HepG2 (cell line): Measurements from ENCODE around the gene ZFPL1. TPM values are rescaled to one million over a fixed set of nuclear protein-coding genes. Genes with fewer than 3 reads are reported as not detected.
A peak's percentile ranks its signal among the peaks of the same experiment; 100 is the strongest.

Source experiments
- ATAC-seq: fragments of 200-7000 bp; cut with Tn5 transposase; 3 replicates; pipeline ENCODE4 v1.9.1; 2020; ENCODE audit warnings: mild to moderate bottlenecking, moderate library complexity
- BruUV-seq: library from RNA; stranded (reverse); fragments of 400-500 nt; replicated peaks from 2 replicates; lab custom pipeline; 2021; lab: Mats Ljungman, UMichigan
- CTCF ChIA-PET: fragments of 300-600 bp; formaldehyde crosslinking; extraction: SDS; loops from one replicate; lab custom pipeline; 2021; ENCODE audit warnings: low total read pairs, inconsistent platforms, low intra/inter-chr PET ratio; lab: Yijun Ruan, JAX
- POLR2A ChIA-PET: fragments of 350-600 bp; sonication (Branson Sonifier 250); formaldehyde crosslinking; loops from one replicate; lab custom pipeline; 2020; ENCODE audit warnings: antibody characterized with exemption, inconsistent platforms; lab: Yijun Ruan, JAX
- DNase-seq: peaks from one replicate; pipeline ENCODE4 v3.0.0-alpha.2; 2015; ENCODE audit warnings: low spot score
- FAIRE-seq: peaks from 3 replicates; lab custom pipeline; 2011; peaks lifted over from hg19 to GRCh38; lab: Jason Lieb, UNC
- H2AFZ ChIP-seq: one replicate; pipeline ENCODE4 v1.6.1; 2011; ENCODE audit warnings: low read length, inconsistent platforms
- H3K27ac ChIP-seq: fragments of 300-600 bp; 3 replicates; pipeline ENCODE4 v1.8.0; 2011; ENCODE audit warnings: mixed run types, mild to moderate bottlenecking, mixed read lengths, low read length, inconsistent platforms; ENCODE audit not compliant: insufficient read depth; ENCODE audit errors: extremely low read length
- H3K27me3 ChIP-seq, 2 experiments: fragments of 200-600 bp in 1 of 2; 2 replicates in 1 of 2; 3 replicates in 1 of 2; pipeline versions ENCODE4 v1.6.0 to v1.8.0; 2011; ENCODE audit warnings: low read length in 2 of 2, mild to moderate bottlenecking in 2 of 2, moderate library complexity in 2 of 2, inconsistent platforms in 1 of 2; ENCODE audit not compliant: insufficient read depth in 2 of 2, control insufficient read depth in 1 of 2
- H3K36me3 ChIP-seq, 2 experiments: fragments of 200-600 bp in 1 of 2; replicated peaks in 1 of 2; 2 replicates in 1 of 2; 3 replicates in 1 of 2; pipeline versions ENCODE4 v1.5.1 to v1.8.0; 2011; ENCODE audit warnings: low read length in 2 of 2, inconsistent platforms in 1 of 2; ENCODE audit not compliant: insufficient read depth in 2 of 2, control insufficient read depth in 1 of 2
- H3K4me1 ChIP-seq: 2 replicates; pipeline ENCODE4 v1.5.1; 2012; ENCODE audit warnings: low read length, inconsistent platforms; ENCODE audit not compliant: insufficient read depth
- H3K4me2 ChIP-seq: 2 replicates; pipeline ENCODE4 v1.6.0; 2011; ENCODE audit warnings: low read depth, low read length, inconsistent platforms
- H3K4me3 ChIP-seq, 3 experiments: fragments of 200-600 bp in 1 of 3; sonication (generic), shearing (Covaris generic) in 1 of 3; replicated peaks in 1 of 3; 2 replicates each; pipeline ENCODE4 v1.5.1; 2011 to 2016; ENCODE audit warnings: low read length in 3 of 3, inconsistent platforms in 2 of 3, low read depth in 2 of 3, mild to moderate bottlenecking in 2 of 3, control low read depth in 1 of 3, mixed read lengths in 1 of 3; ENCODE audit not compliant: insufficient read depth in 1 of 3
- H3K79me2 ChIP-seq: one replicate; pipeline ENCODE4 v1.6.1; 2011; ENCODE audit warnings: low read length, inconsistent platforms; ENCODE audit not compliant: insufficient read depth
- H3K9ac ChIP-seq: 2 replicates; pipeline ENCODE4 v1.6.0; 2011; ENCODE audit warnings: mild to moderate bottlenecking, low read depth, low read length, inconsistent platforms; ENCODE audit not compliant: insufficient read depth
- H3K9me3 ChIP-seq: 2 replicates; pipeline ENCODE4 v1.5.1; 2012; ENCODE audit warnings: mild to moderate bottlenecking, low read length
- H4K20me1 ChIP-seq: 2 replicates; pipeline ENCODE4 v1.6.0; 2011; ENCODE audit warnings: inconsistent platforms, mild to moderate bottlenecking, low read length, moderate library complexity; ENCODE audit not compliant: insufficient read depth
- POLR2A ChIP-seq, 2 experiments: IDR thresholded peaks; 2 replicates each; pipeline ENCODE4 v1.6.1; 2011; ENCODE audit warnings: low read depth in 2 of 2, low read length in 2 of 2, mild to moderate bottlenecking in 1 of 2, moderate library complexity in 1 of 2; ENCODE audit not compliant: insufficient read depth in 1 of 2
- POLR2AphosphoS2 ChIP-seq: IDR thresholded peaks from 2 replicates; pipeline ENCODE4 v1.6.1; 2011; ENCODE audit warnings: low read depth, low read length, improper control_type of control experiment
- RBFOX2 ChIP-seq: fragments of 200-400 bp; formaldehyde crosslinking; IDR thresholded peaks from 2 replicates; pipeline ENCODE4 v1.6.1; 2017; ENCODE audit warnings: low read depth, mild to moderate bottlenecking, low read length
- WGBS: methylation state at CpG from one replicate; pipeline ENCODE4 v1.1.6; 2017; ENCODE audit warnings: low lambda C conversion rate; 5-methylcytosine and 5-hydroxymethylcytosine counted together
- in situ Hi-C: cut with HindIII; loops from 2 replicates; pipeline ENCODE4 v1.10.0; 2017; ENCODE audit warnings: low pct_unique_long_range_greater_than_20kb; ENCODE audit not compliant: extremely low pct_ligation_motif_present
- intact Hi-C: fragments of 100-400 bp; cut with micrococcal nuclease; formaldehyde crosslinking; loops from one replicate; pipeline ENCODE4 v1.10.0; 2022; ENCODE audit not compliant: unreplicated experiment
- polyA plus RNA-seq, 8 experiments: library from polyadenylated mRNA; depleted of rRNA in 3 of 8; stranded (reverse) in 7 of 8; unstranded in 1 of 8; fragments of >200 nt; fragmentation: Illumina TruSeq in 4 of 8; extraction: Trizol in 4 of 8; gene quantifications; 2 replicates each; pipeline versions ENCODE4 v1.2.1 to v1.2.3, GENCODE V29; 2011 to 2016; ENCODE audit warnings: low read depth in 4 of 8, missing spikeins in 1 of 8, mixed read lengths in 1 of 8; ENCODE audit not compliant: insufficient read depth in 1 of 8
- total RNA-seq, 5 experiments: library from RNA; depleted of rRNA; stranded (reverse); fragments of >200 nt; fragmentation: Illumina TruSeq; extraction: Trizol; gene quantifications; 2 replicates each; pipeline ENCODE4 v1.2.3, GENCODE V29; 2016; ENCODE audit warnings: low read depth in 1 of 5
- TF ChIP-seq, protein P1 (sequence below): sonication (generic); formaldehyde crosslinking; IDR thresholded peaks from 2 replicates; pipeline ENCODE4 v1.8.1; 2023; ENCODE audit warnings: mild to moderate bottlenecking, missing genetic modification reagents
- TF ChIP-seq, protein P2 (sequence below): fragments of 450-650 bp; IDR thresholded peaks from 2 replicates; pipeline ENCODE4 v1.6.1; 2016
- TF ChIP-seq, protein P3 (sequence below): sonication (generic); formaldehyde crosslinking; IDR thresholded peaks from 2 replicates; pipeline ENCODE4 v1.4.0; 2020; ENCODE audit warnings: mild to moderate bottlenecking, missing genetic modification reagents

Gene ZFPL1
- total and polyA plus RNA-seq, 2 of the 13 experiments (the other 11 are each of a cell fraction or from before 2014, with no cell fraction given) = 32.2 to 56.0 TPM

DNA sequence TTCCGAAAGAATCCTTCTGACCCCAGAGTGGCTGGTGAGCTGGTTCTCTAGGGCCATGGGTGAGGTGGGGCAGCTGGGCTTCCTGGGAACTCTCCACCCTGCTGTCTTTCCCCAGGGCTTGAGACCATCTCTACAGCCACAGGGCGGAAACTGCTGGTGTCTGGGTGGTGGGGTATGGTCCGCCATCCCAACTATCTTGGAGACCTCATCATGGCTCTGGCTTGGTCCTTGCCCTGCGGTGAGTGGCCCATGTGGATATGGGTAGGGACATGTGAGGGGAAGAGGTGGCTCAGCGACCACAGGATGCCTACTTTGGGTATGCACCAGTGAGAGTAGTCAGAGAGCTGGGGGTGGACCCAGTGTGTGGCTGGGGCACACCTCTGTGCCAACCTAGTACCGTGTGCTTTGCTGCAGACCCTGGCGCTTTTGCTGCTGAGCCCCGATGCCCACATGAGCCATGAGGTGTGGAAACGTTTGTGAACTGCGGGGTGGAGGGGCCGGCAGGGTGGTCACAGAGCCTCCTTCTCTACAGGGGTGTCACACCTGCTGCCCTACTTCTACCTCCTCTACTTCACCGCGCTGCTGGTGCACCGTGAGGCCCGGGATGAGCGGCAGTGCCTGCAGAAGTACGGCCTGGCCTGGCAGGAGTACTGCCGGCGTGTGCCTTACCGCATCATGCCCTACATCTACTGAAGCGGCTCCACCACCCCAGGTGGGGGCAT lies 31.5 kb downstream of the ZFPL1 start:
- CTCF ChIA-PET = no interaction called here
- no peak overlapping the region for H3K27ac ChIP-seq
- no peaks in the 10 kb centered on the region for H3K9me3 ChIP-seq
- no peaks in the 10 kb centered on the region for H4K20me1 ChIP-seq
- BruUV-seq = no TSS peak
- in situ Hi-C loops (no loop called here), intact Hi-C loops (loop anchor here (2.0 kb wide), 1 partner anchor 51 kb away; no protein-coding TSS in a partner anchor)
- no peak for DNase-seq
- no peak overlapping the region for H3K9ac ChIP-seq
- TF ChIP-seq, protein P1, sequence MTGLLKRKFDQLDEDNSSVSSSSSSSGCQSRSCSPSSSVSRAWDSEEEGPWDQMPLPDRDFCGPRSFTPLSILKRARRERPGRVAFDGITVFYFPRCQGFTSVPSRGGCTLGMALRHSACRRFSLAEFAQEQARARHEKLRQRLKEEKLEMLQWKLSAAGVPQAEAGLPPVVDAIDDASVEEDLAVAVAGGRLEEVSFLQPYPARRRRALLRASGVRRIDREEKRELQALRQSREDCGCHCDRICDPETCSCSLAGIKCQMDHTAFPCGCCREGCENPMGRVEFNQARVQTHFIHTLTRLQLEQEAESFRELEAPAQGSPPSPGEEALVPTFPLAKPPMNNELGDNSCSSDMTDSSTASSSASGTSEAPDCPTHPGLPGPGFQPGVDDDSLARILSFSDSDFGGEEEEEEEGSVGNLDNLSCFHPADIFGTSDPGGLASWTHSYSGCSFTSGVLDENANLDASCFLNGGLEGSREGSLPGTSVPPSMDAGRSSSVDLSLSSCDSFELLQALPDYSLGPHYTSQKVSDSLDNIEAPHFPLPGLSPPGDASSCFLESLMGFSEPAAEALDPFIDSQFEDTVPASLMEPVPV = 0 out of 2 replicates have a peak, but pooled peaks have one; percentile 31
- peak; percentile 64 for TF ChIP-seq RBFOX2
- peak; percentile 44; the same call in 1 of the 2 replicates for TF ChIP-seq POLR2AphosphoS2
- TF ChIP-seq POLR2A (IDR thresholded peaks at IDR 0.05; ENCODE audit: insufficient read depth in 1 of 2, low read depth in 2 of 2, low read length in 2 of 2) = peak in 1 of 2 experiments; percentile 30; a peak in 1 of 4 replicates
- TF ChIP-seq, protein P2, sequence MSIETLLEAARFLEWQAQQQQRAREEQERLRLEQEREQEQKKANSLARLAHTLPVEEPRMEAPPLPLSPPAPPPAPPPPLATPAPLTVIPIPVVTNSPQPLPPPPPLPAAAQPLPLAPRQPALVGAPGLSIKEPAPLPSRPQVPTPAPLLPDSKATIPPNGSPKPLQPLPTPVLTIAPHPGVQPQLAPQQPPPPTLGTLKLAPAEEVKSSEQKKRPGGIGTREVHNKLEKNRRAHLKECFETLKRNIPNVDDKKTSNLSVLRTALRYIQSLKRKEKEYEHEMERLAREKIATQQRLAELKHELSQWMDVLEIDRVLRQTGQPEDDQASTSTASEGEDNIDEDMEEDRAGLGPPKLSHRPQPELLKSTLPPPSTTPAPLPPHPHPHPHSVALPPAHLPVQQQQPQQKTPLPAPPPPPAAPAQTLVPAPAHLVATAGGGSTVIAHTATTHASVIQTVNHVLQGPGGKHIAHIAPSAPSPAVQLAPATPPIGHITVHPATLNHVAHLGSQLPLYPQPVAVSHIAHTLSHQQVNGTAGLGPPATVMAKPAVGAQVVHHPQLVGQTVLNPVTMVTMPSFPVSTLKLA = peak; percentile 43; the same call in 1 of the 2 replicates
- TF ChIP-seq, protein P3, sequence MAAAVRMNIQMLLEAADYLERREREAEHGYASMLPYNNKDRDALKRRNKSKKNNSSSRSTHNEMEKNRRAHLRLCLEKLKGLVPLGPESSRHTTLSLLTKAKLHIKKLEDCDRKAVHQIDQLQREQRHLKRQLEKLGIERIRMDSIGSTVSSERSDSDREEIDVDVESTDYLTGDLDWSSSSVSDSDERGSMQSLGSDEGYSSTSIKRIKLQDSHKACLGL = no peak
- peaks cover 44% of the 10 kb centered on the region for H3K4me1 ChIP-seq
- H3K79me2 ChIP-seq = peaks cover 12% of the 10 kb centered on the region
- POLR2A ChIA-PET = no interaction called here
- no peak for ATAC-seq
- WGBS = 98% methylated on average over 13 of the region's 21 CpGs
- no peak overlapping the region for H3K4me2 ChIP-seq
- no peaks in the 10 kb centered on the region for H3K27me3 ChIP-seq
- H2AFZ ChIP-seq = no peak overlapping the region
- H3K36me3 ChIP-seq = peaks cover 3 to 18% of the 10 kb centered on the region in 2 experiments; a peak in 4 of 5 replicates
- FAIRE-seq = no peak
- H3K4me3 ChIP-seq = no peak overlapping the region
